Activated CD4-positive, alpha-beta T cell treated with anti-CD3 and anti-CD28 coated beads for 1 hour (primary cell): ENCODE data around the gene LRIG3.

Experiments
- DNase-seq: peaks from one replicate; pipeline ENCODE4 v3.0.0-alpha.2; 2020

Gene LRIG3

GRCh38 chr12:58850826-58851225 is 69.5 kb downstream of the LRIG3 start:
- DNase-seq: no peak

- DNase-seq: no peak
Observed at GRCh38 chr12:58847901-58848600, 72.3 kb downstream of the LRIG3 start.

- no peak for DNase-seq
Observed at GRCh38 chr12:58844161-58844560, 76.1 kb downstream of the LRIG3 start.

- DNase-seq: no peak
Observed at GRCh38 chr12:58841058-58841798, 79.1 kb downstream of the LRIG3 start.

- no peak for DNase-seq
Observed at GRCh38 chr12:58833853-58834252, 86.5 kb downstream of the LRIG3 start.

- DNase-seq: no peak
Observed at GRCh38 chr12:58832920-58833319, 87.4 kb downstream of the LRIG3 start.
